Chondrocyte (in vitro differentiated cells): Measurements from ENCODE around the gene C10orf71. TPM values are rescaled to one million over a fixed set of nuclear protein-coding genes. Genes with fewer than 3 reads are reported as not detected.

ENCODE experiments used
- DNase-seq: peaks from one replicate; pipeline ENCODE4 v3.0.0; 2021; ENCODE audit warnings: mixed read lengths, low spot score
- H3K27ac Mint-ChIP-seq: one replicate; pipeline ENCODE4 v1.8.0; 2021; ENCODE audit warnings: mild to moderate bottlenecking, moderate library complexity, mixed read lengths; ENCODE audit not compliant: unreplicated experiment
- H3K27me3 Mint-ChIP-seq: 2 replicates; pipeline ENCODE4 v1.8.0; 2021; ENCODE audit warnings: low read depth, mixed read lengths
- H3K36me3 Mint-ChIP-seq: 2 replicates; pipeline ENCODE4 v1.8.0; 2021; ENCODE audit warnings: low read depth, mixed read lengths
- H3K4me1 Mint-ChIP-seq: 2 replicates; pipeline ENCODE4 v1.8.0; 2021; ENCODE audit warnings: low read depth, mild to moderate bottlenecking, mixed read lengths
- H3K4me3 Mint-ChIP-seq: one replicate; pipeline ENCODE4 v1.8.0; 2021; ENCODE audit warnings: mild to moderate bottlenecking, moderate library complexity, mixed read lengths; ENCODE audit not compliant: unreplicated experiment
- H3K9me3 Mint-ChIP-seq: 2 replicates; pipeline ENCODE4 v1.8.0; 2021; ENCODE audit warnings: low read depth, mixed read lengths
- CTCF ChIP-seq: fragments of 200-600 bp; sonication (generic); IDR thresholded peaks from 2 replicates; pipeline ENCODE4 v1.5.0; 2021; ENCODE audit warnings: antibody characterized with exemption, mild to moderate bottlenecking, moderate library complexity
- total RNA-seq: library from RNA; stranded (reverse); gene quantifications from 3 replicates; pipeline ENCODE4 v1.2.1, GENCODE V29; 2021

The C10orf71 gene
- total RNA-seq, 1 donor from 2014 or later = not detected

DNA sequence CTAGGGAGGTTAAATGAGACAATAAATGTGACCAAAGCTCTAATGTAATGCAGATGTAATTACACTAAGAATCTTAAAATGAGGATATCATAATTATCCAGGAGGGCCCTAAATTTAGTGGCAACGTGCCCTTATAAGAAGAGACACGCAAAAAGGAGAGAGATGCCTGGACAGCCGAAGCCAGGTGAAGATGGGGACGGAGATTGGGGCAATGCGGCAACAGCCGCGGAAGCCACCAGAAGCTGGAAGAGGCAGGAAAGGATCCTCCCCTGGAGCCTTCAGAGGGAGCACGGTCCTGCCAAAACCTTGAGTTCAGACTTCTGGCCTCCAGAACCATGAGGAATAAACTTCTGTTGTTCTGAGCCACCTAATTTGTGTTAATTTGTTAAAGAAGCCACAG lies 25.3 kb upstream of the C10orf71 start:
- no peaks in the 10 kb centered on the region for H3K9me3 Mint-ChIP-seq
- H3K4me3 Mint-ChIP-seq = no peak overlapping the region
- H3K27me3 Mint-ChIP-seq = peaks cover 4% of the 10 kb centered on the region
- TF ChIP-seq CTCF = no peak
- H3K27ac Mint-ChIP-seq = no peak overlapping the region
- no peaks in the 10 kb centered on the region for H3K36me3 Mint-ChIP-seq
- peaks cover 12% of the 10 kb centered on the region for H3K4me1 Mint-ChIP-seq
- DNase-seq = no peak

- Mint-ChIP-seq H3K27me3 (peaks cover 11% of the 10 kb centered on the region), H3K27ac (no peak overlapping the region), H3K4me3 (no peak overlapping the region), H3K9me3 (no peaks in the 10 kb centered on the region), H3K4me1 (peaks cover 12% of the 10 kb centered on the region), H3K36me3 (no peaks in the 10 kb centered on the region)
- DNase-seq = no peak
- TF ChIP-seq CTCF = no peak
Measured at GRCh38 chr10:49274886-49275285, 24.1 kb upstream of the C10orf71 start.

DNA sequence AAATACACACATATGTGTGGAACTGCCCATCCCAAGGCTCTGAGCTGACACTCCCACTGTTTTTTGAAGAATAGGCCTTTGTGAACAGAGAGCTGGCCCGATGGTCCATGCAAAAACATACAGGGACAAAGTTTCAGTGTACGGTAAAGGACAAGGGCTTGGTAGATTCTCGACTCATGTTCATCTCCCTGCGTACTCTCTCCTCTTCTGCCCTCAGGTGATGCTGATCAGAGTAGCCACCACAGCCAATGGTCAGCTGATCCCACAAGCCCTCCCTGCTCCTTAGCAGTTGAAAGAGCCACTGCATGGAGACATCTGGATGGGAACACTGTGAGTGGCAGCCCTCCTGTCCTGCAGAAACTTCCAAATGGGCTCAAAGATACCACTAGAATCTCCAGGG lies 23.1 kb upstream of the C10orf71 start:
- Mint-ChIP-seq H3K4me3 (no peak overlapping the region), H3K4me1 (peaks cover 12% of the 10 kb centered on the region), H3K27me3 (peaks cover 12% of the 10 kb centered on the region), H3K9me3 (no peaks in the 10 kb centered on the region), H3K36me3 (no peaks in the 10 kb centered on the region), H3K27ac (no peak overlapping the region)
- no peak for TF ChIP-seq CTCF
- no peak for DNase-seq

DNA sequence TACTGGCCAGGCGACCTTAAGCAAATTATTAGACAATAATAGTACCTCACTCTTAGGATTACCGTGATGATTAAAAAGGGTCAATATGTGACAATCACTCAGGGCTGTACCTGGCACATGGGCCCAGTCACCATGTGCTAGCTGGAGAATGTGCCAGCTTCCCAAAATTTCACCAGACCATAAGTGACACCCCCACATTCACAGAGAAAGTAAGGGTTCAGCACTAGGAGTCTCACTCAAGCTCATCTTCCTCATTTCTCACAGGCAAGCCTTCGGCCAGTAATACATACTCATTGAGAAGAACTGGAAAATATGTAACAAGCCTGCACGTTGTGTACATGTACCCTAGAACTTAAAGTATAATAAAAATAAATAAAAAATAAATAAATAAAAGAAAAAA lies 22.4 kb upstream of the C10orf71 start:
- Mint-ChIP-seq H3K4me1 (peaks cover 12% of the 10 kb centered on the region), H3K4me3 (no peak overlapping the region), H3K36me3 (no peaks in the 10 kb centered on the region), H3K27ac (no peak overlapping the region), H3K27me3 (peaks cover 12% of the 10 kb centered on the region), H3K9me3 (no peaks in the 10 kb centered on the region)
- TF ChIP-seq CTCF = no peak
- DNase-seq = no peak

GRCh38 chr10:49277973-49278372 lies 21.0 kb upstream of the C10orf71 start:
- DNase-seq = no peak
- TF ChIP-seq CTCF = no peak
- Mint-ChIP-seq H3K27me3 (peaks cover 12% of the 10 kb centered on the region), H3K4me3 (no peak overlapping the region), H3K4me1 (no peaks in the 10 kb centered on the region), H3K36me3 (no peaks in the 10 kb centered on the region), H3K27ac (no peak overlapping the region), H3K9me3 (no peaks in the 10 kb centered on the region)
